A549 (cell line): ENCODE data around the gene BNC2.

Experiments used
- CHD2 ChIP-seq: fragments of 150-350 bp; IDR thresholded peaks from 2 replicates; pipeline ENCODE4 v1.6.1; 2014; ENCODE audit warnings: low read length; ENCODE audit not compliant: partially characterized antibody
- EP300 ChIP-seq, 2 experiments: fragments of >200 bp; sonication (Bioruptor Twin); formaldehyde crosslinking; IDR thresholded peaks; 2 replicates in 1 of 2; 3 replicates in 1 of 2; pipeline ENCODE4 v1.6.1; 2016 to 2017
- FOSL2 ChIP-seq, 2 experiments: fragments of 450-650 bp in 1 of 2; fragments of >200 bp in 1 of 2; sonication (Bioruptor Twin) in 1 of 2; formaldehyde crosslinking; IDR thresholded peaks; 2 replicates each; pipeline versions ENCODE4 v1.5.0 to v1.6.1; 2016 to 2020; ENCODE audit warnings: mild to moderate bottlenecking in 1 of 2, moderate library complexity in 1 of 2
- RAD21 ChIP-seq, 2 experiments: fragments of >200 bp in 1 of 2; sonication (Bioruptor Twin) in 1 of 2; formaldehyde crosslinking in 1 of 2; IDR thresholded peaks in 1 of 2; conservative IDR thresholded peaks in 1 of 2; 2 replicates in 1 of 2; 3 replicates in 1 of 2; pipeline ENCODE4 v1.6.1; 2012 to 2018; ENCODE audit warnings: inconsistent platforms in 1 of 2

GRCh38 chr9:16888594-16888993 is 18.1 kb upstream of the BNC2 start:
- TF ChIP-seq RAD21 (conservative IDR thresholded peaks at IDR 0.05 in 1 of 2, IDR thresholded peaks at IDR 0.05 in 1 of 2) = no peak
- TF ChIP-seq CHD2 = no peak
- TF ChIP-seq FOSL2 (IDR thresholded peaks at IDR 0.05) = no peak
- TF ChIP-seq FOSL2 (CRISPR knock-in tag; IDR thresholded peaks at IDR 0.05) = no peak
- TF ChIP-seq EP300 (IDR thresholded peaks at IDR 0.05) = no peak
